ENCODE results near the gene NIPA2.

Gene NIPA2

DNA sequence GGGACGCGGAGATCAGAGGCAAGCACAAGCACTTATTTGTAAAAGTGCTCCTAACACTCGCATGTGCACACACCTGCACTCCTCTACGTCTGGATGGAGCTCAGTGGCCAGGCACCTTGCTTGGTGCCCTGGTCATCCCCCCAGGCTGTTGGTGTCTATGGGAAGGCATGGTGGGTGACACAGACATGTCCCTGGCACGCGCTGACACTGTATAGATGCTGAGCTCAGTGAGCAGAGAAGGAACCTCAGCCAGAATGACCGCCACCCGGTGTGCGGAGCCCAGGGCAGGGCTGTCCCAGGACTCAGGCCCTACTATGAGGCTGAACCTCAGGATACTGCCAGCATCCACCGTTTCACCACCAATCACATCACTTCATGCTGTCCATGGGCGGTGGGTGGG is 64.5 kb downstream of the NIPA2 start:
- DNase-seq (ENCODE audit: low read depth, low spot score) = no peak

DNA sequence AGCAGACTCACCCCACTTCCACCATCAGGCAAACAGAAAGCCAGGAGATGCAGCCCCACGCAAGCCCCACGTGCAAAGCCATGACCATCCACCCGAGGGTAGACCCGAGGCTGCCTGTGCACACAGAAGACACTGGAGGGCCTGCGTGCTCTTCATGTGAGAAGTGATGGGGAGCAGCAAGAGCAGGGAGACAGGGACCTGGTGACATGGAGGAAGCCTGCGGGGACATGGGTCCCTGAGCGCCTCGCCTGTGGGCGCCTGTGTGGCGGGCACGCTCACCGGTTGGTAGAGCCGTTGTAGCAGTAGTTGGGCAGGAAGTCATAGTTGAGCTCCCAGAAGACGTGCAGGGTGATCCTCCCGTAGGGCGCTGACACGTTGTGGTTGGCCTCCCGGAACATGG is 65.0 kb downstream of the NIPA2 start:
- no peak for DNase-seq (ENCODE audit: low read depth, low spot score)

DNA sequence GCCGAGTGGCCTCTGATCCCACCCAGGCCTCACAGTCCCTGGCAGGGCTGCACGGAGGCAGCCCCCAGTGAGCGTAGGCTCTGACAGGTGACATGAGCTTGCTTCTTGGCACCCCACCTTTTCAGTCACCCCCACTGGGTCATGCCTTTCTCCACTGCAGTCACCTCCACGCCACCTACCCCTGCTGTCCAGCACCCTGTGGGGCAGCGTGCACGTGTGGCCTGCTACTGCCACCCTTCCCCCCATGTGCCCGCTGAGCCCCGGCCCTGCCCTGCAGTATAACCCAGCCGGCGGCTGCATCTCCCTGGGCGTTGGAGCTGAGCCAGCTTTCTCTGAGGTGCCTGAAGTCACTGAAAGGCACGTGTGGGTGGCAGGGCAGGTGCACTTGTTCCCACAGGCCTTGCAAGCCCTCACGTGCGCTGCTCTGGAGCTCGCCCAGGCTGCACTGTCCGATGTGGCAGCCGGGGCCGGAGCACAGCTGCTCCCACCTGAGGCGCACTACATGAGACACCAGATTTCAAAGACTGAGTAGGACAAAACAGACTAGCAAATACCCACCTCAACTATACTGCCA is 65.6 kb downstream of the NIPA2 start:
- no peak for DNase-seq (ENCODE audit: low read depth, low spot score)

DNA sequence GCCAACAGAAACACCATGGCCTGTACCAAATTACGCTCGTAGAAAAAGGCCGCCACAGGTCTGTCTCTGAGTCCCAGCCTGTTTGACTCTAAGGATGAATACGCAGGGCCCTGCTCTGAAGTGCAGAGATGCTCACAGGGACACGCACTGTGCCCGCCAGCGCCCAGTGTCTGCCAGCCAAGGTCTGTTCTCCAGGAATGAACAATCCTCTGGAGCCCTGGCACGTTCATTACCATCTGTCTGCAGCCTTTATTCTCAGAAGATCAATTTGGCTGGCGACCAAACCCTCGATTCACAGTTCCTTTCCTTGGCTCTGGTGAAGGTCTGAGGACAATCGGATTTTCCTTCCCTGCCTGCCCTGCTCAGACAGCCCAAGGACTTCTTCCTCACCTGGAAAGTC is 66.3 kb downstream of the NIPA2 start:
- DNase-seq (ENCODE audit: low read depth, low spot score) = no peak

DNA sequence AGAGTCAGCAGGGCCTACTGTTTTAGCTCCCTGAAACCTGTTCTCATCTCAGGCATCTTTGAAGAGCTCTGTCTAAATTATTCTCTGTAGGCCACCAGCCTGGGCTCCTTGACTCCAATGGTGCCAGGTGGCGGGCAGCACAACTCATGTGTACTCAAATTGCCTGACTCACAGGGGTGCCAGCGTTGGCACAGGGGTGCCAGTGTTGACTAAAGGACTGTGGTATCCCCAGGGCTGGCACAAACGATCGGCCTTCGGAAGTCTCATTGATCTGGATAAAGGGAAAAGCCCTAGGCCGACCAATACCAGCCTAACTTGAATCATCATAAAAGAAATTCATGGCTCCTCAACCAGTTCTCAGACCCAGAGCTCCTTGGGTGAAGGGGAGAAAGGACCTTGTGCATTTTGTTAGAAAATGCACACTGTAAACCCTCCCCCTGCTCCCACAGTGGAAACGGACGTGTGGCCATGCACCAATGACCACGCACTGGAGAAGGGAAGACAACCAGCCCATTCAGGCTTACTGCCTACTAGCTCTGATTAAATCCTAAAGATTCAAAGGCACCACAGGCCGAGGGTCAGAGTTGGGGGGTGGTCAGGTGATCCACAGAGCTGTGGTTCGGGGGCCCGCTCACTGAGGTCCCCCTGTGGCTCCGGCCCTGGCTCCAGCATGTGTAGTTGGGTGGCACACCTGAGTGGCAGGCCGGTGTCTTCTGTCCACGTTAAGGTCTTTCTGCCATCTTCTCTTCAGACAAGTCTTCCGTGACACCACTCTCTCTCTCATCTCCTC is 68.9 kb downstream of the NIPA2 start:
- no peak for DNase-seq (ENCODE audit: low read depth, low spot score)

DNA sequence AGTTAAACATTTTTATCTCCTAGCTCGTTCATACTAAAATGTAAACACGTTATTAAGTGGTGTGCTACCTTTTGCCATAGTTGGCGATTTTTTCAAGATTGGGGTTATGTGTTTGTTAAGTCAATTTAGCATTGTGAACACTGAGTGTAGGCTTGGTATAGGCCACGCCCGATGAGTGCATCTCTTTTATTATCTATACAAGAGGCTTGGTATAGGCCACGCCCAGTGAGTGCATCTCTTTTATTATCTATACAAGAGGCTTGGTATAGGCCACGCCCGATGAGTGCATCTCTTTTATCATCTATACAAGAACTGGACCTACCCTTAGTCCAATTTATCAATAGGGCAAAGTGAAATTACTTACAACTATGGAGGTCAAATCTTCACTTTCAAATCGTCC is 70.4 kb downstream of the NIPA2 start:
- DNase-seq (ENCODE audit: low read depth, low spot score) = no peak

DNA sequence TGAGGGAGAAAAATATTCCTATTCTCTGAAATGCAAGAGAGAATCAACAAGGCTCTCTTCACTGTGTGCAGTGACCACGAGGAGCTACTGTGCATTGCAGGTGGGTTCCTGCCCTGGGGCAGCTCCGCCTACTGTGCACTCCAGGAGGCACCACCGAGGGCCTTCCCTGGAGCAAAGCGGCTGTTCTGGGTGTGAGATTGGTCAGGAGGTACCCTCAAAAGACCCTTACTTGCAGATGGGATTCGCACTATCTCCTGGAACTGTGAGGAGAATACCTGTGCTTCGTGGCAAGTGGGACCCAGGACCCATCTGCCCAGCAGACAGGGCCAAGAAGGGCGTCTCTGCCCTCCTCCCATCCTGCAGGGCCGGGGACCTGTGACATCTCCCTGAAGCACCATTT is 72.8 kb downstream of the NIPA2 start:
- DNase-seq (ENCODE audit: low read depth, low spot score) = no peak

DNA sequence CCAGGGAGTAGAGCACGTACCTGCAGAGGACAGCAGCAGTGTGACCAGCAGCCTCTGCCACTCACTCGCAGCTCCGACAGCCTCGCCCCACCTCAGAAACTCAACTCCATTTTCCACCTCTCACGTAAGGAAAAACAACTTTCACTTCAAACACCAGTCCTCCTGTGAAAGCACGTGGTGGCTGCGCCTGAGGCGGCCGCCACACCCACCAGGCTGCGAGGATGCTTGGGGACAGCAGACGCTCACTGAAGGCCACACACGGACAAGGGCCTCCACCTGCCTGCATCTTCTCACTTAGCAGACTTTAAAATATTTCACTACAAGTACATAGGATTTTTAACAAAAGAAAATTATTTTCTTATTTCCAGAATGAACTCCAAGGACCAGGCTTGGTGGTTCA is 73.8 kb downstream of the NIPA2 start:
- DNase-seq (ENCODE audit: low read depth, low spot score) = no peak

DNA sequence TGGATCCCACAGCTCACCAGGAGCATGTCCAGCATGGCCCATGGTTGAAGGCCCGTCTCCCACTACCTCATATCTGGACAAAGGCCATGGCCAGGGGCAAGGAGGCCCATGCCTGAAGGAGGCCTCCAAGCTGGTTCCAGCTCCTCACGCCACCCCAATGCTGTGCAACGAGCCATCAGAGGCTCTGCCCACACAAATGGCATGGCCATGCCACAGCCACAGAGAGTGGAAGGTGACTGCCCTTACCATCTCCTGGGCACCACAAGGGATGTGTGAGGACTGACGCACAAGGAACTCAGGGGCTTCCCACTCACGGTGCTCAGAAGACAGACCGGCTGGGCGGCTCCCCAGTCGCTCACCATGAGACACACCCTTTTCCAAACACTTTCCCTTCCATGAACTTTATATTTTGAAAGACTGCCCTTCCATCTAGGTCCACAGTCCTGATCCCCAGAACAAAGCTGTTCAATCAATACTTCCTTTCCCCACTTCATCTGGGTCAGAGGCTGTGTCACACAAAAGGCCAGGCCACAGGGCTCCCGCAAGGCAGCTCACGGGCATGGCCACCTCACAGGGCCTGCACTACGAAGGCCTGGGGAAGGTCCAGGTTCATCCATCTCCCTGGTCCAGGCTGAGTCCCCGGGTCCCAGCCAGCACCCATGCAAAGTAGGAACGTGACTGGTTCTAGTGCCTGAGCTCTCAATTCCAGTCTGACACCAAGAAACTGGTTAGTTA is 75.3 kb downstream of the NIPA2 start:
- no peak for DNase-seq (ENCODE audit: low read depth, low spot score)

DNA sequence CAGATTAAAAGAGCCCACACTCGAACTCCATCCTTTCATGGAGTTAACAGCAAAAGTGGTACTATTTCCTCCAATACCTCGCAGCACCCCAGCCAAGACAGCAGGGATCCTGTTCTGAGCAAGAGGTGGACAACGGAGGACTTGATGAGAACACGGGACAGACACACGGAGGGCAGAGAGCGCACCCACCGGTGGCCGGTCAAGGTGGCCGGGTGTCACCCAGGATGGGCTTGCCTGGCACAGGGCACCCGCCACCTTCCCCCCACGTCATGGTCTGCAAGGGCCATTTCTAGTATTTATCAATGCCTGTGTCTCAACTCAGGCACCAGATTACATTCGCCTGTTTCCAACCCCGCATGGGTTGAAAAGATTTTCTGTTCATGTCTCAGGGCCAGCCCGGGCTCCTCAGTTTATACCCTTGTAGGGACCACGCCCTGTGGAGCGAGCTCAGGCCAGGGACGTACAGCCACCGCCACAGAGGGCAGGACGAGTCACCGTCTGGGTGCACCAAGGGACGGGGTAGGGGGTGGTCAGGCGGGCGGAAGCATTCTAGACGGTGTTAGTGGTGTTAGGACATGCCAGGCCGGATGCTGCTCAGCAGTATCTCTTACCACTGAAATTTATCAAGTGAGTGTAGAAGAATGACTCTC is 77.5 kb downstream of the NIPA2 start:
- DNase-seq (ENCODE audit: low read depth, low spot score) = no peak

DNA sequence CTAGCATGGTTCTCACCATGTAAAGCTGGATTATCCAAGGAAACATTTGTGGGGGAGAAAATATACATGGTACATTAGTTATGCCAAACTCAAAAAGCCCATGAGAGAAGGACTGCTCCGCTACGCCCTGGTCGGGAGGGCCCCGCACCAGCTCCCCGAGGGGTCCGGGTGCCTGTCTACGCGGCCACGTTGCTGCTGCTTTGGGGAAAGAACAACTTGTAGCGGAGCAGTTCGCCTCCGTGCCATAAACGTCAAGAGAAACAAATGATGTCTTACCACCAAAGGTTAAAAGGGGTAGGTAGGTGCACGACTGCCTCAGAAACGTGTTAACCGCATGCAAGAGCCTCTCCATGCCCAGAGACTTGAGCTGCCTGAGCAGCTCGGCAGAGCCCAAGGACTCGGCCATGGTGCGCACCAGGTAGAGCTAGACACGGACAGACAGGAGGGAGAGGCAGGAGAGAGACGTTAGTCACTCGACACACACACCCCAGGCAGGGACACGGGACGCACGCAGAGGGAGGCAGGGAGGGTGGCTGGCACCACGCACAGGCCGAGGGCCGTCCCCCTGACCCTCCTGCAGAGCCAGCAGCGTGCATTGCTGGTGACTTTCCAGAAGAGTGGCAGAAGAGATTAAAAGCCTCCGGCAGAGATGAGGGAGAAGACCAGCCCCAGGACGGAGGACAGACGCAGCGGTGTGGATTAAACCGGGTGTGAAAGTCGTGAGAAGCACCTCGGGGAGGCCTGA is 78.3 kb downstream of the NIPA2 start:
- no peak for DNase-seq (ENCODE audit: low read depth, low spot score)

DNA sequence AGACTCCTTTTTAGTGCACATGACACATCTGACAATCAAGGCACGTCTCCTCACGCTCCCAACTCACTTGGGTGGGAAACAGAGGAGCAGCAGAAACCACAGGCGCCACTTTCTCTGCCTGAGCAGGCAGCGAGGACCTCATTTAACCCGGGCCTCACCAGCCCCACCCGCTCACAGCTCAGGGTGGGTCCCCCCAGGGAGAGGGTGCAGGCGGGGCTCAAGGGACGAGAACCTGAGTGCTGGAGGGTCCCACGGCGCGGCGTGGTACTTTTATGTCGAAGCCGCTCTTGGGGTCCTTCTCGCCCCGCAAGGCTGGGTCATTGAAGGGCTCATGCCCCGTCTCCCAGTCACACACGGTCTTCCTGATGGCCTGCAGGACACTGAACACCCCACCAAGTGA is 79.1 kb downstream of the NIPA2 start:
- DNase-seq (ENCODE audit: low read depth, low spot score) = no peak

All from iPS DF 19.7 (cell line).